ENCODE data around the gene MBOAT2. TPM values are rescaled to one million over a fixed set of nuclear protein-coding genes. Genes with fewer than 3 reads are reported as not detected.
"Not testable (repeated sequence)": the region's sequence is repeated elsewhere in the genome, so short reads cannot be mapped to it uniquely, and the experiment has no call there.

Gene MBOAT2
- polyA plus RNA-seq, 3 donors: 5.1 to 9.0 (median 5.5) TPM

- H3K27ac Mint-ChIP-seq: no peak overlapping the region
- Histone ChIP-seq H3K4me3 (replicated peaks in 1 of 3; ENCODE audit: low read depth in 2 of 3, low read length in 3 of 3) (no peak overlapping the region), H4K20me1 (ENCODE audit: insufficient read depth, low read length) (no peaks in the 10 kb centered on the region), H2AFZ (ENCODE audit: insufficient read depth, low read depth, low read length, poor library complexity, severe bottlenecking) (no peak overlapping the region), H3K9me3 (replicated peaks in 1 of 2; ENCODE audit: control insufficient read depth in 1 of 2, insufficient read depth in 1 of 2, low read length in 2 of 2) (peaks cover 25% of the 10 kb centered on the region in 2 donors), H3K4me1 (ENCODE audit: control insufficient read depth in 1 of 2, insufficient read depth in 2 of 2, low read length in 2 of 2) (no peaks in the 10 kb centered on the region), H3K79me2 (ENCODE audit: insufficient read depth, low read length) (no peaks in the 10 kb centered on the region), H3K36me3 (replicated peaks in 1 of 2; ENCODE audit: control insufficient read depth in 1 of 2, insufficient read depth in 2 of 2, low read length in 2 of 2) (peaks cover 0 to 33% of the 10 kb centered on the region in 2 donors), H3K27me3 (ENCODE audit: control insufficient read depth in 2 of 2, insufficient read depth in 2 of 2, low read length in 2 of 2) (no peaks in the 10 kb centered on the region), H3K27ac (ENCODE audit: low read depth in 1 of 2, low read length in 2 of 2) (no peak overlapping the region), H3K9ac (ENCODE audit: insufficient read depth, low read length, poor library complexity, severe bottlenecking) (no peak overlapping the region), H3K4me2 (replicated peaks; ENCODE audit: extremely low read depth, low read length, poor library complexity, severe bottlenecking) (no peak overlapping the region)
- peaks cover 21 to 36% (median 26%) of the 10 kb centered on the region in 7 donors for H3K9me3 Mint-ChIP-seq
- H3K4me3 Mint-ChIP-seq: no peak overlapping the region
- no CpG with 5 or more reads among the region's 3 CpGs for WGBS (ENCODE audit: insufficient coverage)
- TF ChIP-seq CTCF (IDR thresholded peaks at IDR 0.05): no peak
- no peaks in the 10 kb centered on the region for H3K4me1 Mint-ChIP-seq
- no peak for DNase-seq
- intact Hi-C loops (cut with micrococcal nuclease): no loop called here
- peaks cover 43 to 44% of the 10 kb centered on the region in 2 donors for H3K36me3 Mint-ChIP-seq
- no peaks in the 10 kb centered on the region for H3K27me3 Mint-ChIP-seq (ENCODE audit: low read depth in 3 of 3)
These were observed 95.7 kb downstream of the MBOAT2 start for GRCh38 chr2:8907764-8908288.

- DNase-seq; intact Hi-C loops (cut with micrococcal nuclease); H3K4me3 ChIP-seq (replicated peaks in 1 of 3; ENCODE audit: low read depth in 2 of 3, low read length in 3 of 3); H4K20me1 ChIP-seq (ENCODE audit: insufficient read depth, low read length); H3K4me1 ChIP-seq (ENCODE audit: control insufficient read depth in 1 of 2, insufficient read depth in 2 of 2, low read length in 2 of 2); H2AFZ ChIP-seq (ENCODE audit: insufficient read depth, low read depth, low read length, poor library complexity, severe bottlenecking); H3K27ac Mint-ChIP-seq; H3K4me2 ChIP-seq (replicated peaks; ENCODE audit: extremely low read depth, low read length, poor library complexity, severe bottlenecking); H3K4me3 Mint-ChIP-seq; H3K4me1 Mint-ChIP-seq; H3K27me3 Mint-ChIP-seq (ENCODE audit: low read depth in 3 of 3); H3K27me3 ChIP-seq (ENCODE audit: control insufficient read depth in 2 of 2, insufficient read depth in 2 of 2, low read length in 2 of 2); H3K79me2 ChIP-seq (ENCODE audit: insufficient read depth, low read length); H3K9ac ChIP-seq (ENCODE audit: insufficient read depth, low read length, poor library complexity, severe bottlenecking); H3K27ac ChIP-seq (ENCODE audit: low read depth in 1 of 2, low read length in 2 of 2): not testable (repeated sequence)
- H3K36me3 Mint-ChIP-seq: peaks cover 47 to 52% of the 10 kb centered on the region in 2 donors
- peaks cover 5 to 28% of the 10 kb centered on the region in 2 donors for H3K36me3 ChIP-seq (replicated peaks in 1 of 2; ENCODE audit: control insufficient read depth in 1 of 2, insufficient read depth in 2 of 2, low read length in 2 of 2)
- 90% methylated on average over 2 of the region's 7 CpGs for WGBS (ENCODE audit: insufficient coverage)
- peaks cover 15 to 26% (median 22%) of the 10 kb centered on the region in 7 donors for H3K9me3 Mint-ChIP-seq
- peaks cover 20 to 25% of the 10 kb centered on the region in 2 donors for H3K9me3 ChIP-seq (replicated peaks in 1 of 2; ENCODE audit: control insufficient read depth in 1 of 2, insufficient read depth in 1 of 2, low read length in 2 of 2)
These were observed 99.6 kb downstream of the MBOAT2 start for GRCh38 chr2:8903924-8904323.

GRCh38 chr2:8902757-8903156, 100.7 kb downstream of the MBOAT2 start:
- H3K79me2 ChIP-seq (ENCODE audit: insufficient read depth, low read length); H3K4me1 Mint-ChIP-seq; H3K9ac ChIP-seq (ENCODE audit: insufficient read depth, low read length, poor library complexity, severe bottlenecking); H3K27ac ChIP-seq (ENCODE audit: low read depth in 1 of 2, low read length in 2 of 2); H3K27me3 ChIP-seq (ENCODE audit: control insufficient read depth in 2 of 2, insufficient read depth in 2 of 2, low read length in 2 of 2); DNase-seq; H4K20me1 ChIP-seq (ENCODE audit: insufficient read depth, low read length); intact Hi-C loops (cut with micrococcal nuclease); H3K4me3 ChIP-seq (replicated peaks in 1 of 3; ENCODE audit: low read depth in 2 of 3, low read length in 3 of 3); H3K27ac Mint-ChIP-seq; H3K4me2 ChIP-seq (replicated peaks; ENCODE audit: extremely low read depth, low read length, poor library complexity, severe bottlenecking); H3K4me1 ChIP-seq (ENCODE audit: control insufficient read depth in 1 of 2, insufficient read depth in 2 of 2, low read length in 2 of 2); H3K27me3 Mint-ChIP-seq (ENCODE audit: low read depth in 3 of 3); H2AFZ ChIP-seq (ENCODE audit: insufficient read depth, low read depth, low read length, poor library complexity, severe bottlenecking); H3K4me3 Mint-ChIP-seq: not testable (repeated sequence)
- H3K36me3 ChIP-seq (replicated peaks in 1 of 2; ENCODE audit: control insufficient read depth in 1 of 2, insufficient read depth in 2 of 2, low read length in 2 of 2): peaks cover 5 to 28% of the 10 kb centered on the region in 2 donors
- peaks cover 15 to 25% (median 22%) of the 10 kb centered on the region in 7 donors for H3K9me3 Mint-ChIP-seq
- 100% methylated on average over 5 of the region's 7 CpGs for WGBS (ENCODE audit: insufficient coverage)
- peaks cover 48 to 51% of the 10 kb centered on the region in 2 donors for H3K36me3 Mint-ChIP-seq
- H3K9me3 ChIP-seq (replicated peaks in 1 of 2; ENCODE audit: control insufficient read depth in 1 of 2, insufficient read depth in 1 of 2, low read length in 2 of 2): peaks cover 20 to 25% of the 10 kb centered on the region in 2 donors

GRCh38 chr2:8897206-8897605, 106.3 kb downstream of the MBOAT2 start:
- H3K36me3 ChIP-seq (replicated peaks in 1 of 2; ENCODE audit: control insufficient read depth in 1 of 2, insufficient read depth in 2 of 2, low read length in 2 of 2); H3K4me3 ChIP-seq (replicated peaks in 1 of 3; ENCODE audit: low read depth in 2 of 3, low read length in 3 of 3); H3K9me3 ChIP-seq (replicated peaks in 1 of 2; ENCODE audit: control insufficient read depth in 1 of 2, insufficient read depth in 1 of 2, low read length in 2 of 2); DNase-seq; H3K27ac ChIP-seq (ENCODE audit: low read depth in 1 of 2, low read length in 2 of 2); H3K9ac ChIP-seq (ENCODE audit: insufficient read depth, low read length, poor library complexity, severe bottlenecking); H3K27me3 Mint-ChIP-seq (ENCODE audit: low read depth in 3 of 3); H3K4me2 ChIP-seq (replicated peaks; ENCODE audit: extremely low read depth, low read length, poor library complexity, severe bottlenecking); H2AFZ ChIP-seq (ENCODE audit: insufficient read depth, low read depth, low read length, poor library complexity, severe bottlenecking); intact Hi-C loops (cut with micrococcal nuclease); H3K79me2 ChIP-seq (ENCODE audit: insufficient read depth, low read length); H3K4me3 Mint-ChIP-seq; H4K20me1 ChIP-seq (ENCODE audit: insufficient read depth, low read length); H3K27me3 ChIP-seq (ENCODE audit: control insufficient read depth in 2 of 2, insufficient read depth in 2 of 2, low read length in 2 of 2): not testable (repeated sequence)
- peaks cover 7 to 18% of the 10 kb centered on the region in 2 donors for H3K4me1 ChIP-seq (ENCODE audit: control insufficient read depth in 1 of 2, insufficient read depth in 2 of 2, low read length in 2 of 2)
- peak overlapping the region in 1 of 7 donors; percentile 13 for H3K27ac Mint-ChIP-seq
- H3K9me3 Mint-ChIP-seq: peaks cover 2 to 18% (median 11%) of the 10 kb centered on the region in 7 donors
- WGBS (ENCODE audit: insufficient coverage): no CpG with 5 or more reads among the region's 1 CpG
- H3K36me3 Mint-ChIP-seq: peaks cover 30 to 43% of the 10 kb centered on the region in 2 donors
- peaks cover 25% of the 10 kb centered on the region for H3K4me1 Mint-ChIP-seq

Measured in CD14-positive monocyte (primary cell).